ENCODE data around the gene AKIRIN2.

The AKIRIN2 gene

DNA sequence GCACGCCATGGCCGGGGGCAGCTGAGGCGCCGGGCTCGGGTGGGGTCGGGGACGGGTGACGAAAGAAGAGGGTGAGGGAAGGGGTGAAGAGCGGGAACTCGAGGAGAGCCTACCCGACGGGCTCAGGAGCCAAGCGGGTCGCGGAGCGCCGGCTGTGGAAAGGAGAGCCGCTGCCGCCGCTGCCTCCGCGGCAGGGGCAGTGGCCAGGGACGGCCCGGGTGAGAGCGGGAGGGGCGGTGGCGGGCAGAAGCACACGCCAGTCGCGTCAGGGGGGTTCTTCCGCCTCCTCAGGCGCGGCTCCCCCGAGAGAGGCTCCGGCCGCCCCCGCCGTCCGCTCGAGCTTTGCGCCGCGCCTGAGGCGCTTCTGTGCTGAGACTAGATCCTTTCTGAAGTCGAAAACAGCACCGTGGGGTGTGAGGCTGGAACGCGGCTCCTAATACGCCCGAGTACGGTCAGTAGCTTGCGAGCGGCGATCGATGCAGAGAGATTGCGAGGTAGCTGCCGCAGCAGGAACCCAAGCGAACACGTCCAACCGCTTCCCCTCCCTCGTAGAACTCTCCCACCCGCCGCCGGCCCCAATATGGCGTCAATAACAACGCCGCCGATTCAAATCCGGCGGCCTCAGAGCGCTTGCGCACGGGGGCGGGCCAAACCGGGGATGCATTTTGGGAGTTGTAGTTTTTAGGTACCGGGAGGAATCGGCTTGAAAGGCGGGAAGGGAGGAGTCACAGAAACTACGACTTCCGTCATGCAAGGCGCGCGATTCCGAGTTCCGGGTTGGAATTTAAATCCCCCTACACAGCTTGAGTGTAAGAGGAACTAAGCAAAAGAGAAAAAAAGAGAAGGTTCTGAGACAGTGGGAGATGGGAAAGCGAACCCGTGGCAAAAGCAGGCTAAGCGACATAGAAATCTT, at the start of gene AKIRIN2:
AKIRIN2 (minus strand) TSS at position 558 of the 913 bp plus-strand sequence; CDS start at position 9, 549 bp downstream.
- peak; percentile 10 for FAIRE-seq

DNA sequence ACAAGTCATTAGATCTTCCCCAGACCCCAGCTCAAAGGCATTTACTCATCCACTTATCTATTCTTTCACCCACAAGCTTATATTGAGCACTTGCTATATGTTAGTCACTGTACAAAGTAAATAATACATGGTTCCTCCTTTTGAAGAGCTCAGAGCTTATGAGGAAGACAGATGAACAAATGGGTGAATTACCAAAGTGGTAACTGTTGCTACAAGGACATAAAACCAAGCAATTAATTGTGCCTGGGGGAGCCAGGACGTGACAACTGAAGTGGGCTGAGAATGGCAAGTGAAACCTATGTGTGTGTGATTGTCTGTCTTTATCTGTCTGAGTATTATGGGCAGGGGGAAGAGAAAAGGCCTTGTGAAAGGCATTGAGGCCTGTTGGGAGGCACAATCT, 45.6 kb upstream of the AKIRIN2 start:
- FAIRE-seq, result no peak

DNA sequence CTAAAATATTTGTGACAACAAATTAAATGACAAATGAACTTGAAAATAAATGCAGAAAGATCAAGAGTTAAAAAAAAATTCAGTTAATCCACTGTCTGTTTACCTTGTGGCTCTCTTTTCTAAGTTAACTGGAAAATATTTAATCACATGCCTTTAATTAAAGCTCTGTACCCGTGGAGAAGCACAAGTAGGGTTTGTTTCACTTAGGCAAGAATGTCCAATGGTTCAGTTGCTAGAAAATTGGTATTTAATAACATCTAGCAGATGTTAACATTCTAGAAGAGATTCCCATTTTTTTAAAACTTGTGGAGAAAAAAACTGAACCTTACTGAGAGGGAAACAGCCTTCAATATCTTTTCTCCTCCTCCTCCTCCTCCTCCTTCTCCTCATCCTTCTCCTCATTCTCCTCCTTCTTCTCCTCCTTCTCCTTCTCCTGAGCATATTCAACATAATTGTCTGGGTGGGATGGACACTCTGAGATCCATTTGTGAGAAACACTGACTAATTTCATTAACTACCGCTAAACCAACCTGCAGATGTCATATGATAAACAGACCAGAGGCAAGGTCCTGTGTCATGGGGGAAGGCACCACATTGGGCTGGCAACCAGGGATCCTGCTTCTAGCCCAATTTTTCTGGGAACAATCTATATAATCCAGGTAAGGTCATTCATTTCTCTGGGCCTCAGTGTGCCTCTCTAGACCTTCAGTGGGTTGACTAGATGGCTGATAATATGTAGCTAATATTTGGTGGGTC, 44.1 kb upstream of the AKIRIN2 start:
- no peak for FAIRE-seq

DNA sequence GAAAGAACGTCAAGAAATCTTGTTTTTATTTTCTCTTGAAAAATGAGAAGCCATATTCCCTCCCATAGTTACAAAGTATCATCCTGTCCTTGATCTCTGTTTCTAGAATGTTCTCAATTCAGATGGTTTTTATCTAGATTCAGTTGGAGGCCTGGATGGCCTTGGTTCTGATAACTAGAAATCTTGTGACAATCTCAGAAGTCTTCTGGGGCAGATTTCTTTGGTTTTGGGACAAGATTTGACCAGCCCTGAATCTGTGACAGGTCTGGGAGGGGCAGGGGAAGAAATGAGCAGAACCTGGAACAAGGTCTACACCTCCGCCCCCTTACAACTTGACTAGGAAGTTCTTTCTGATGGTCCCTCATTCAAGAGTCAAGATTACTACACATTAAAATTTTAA, 41.4 kb upstream of the AKIRIN2 start:
- FAIRE-seq, result no peak

DNA sequence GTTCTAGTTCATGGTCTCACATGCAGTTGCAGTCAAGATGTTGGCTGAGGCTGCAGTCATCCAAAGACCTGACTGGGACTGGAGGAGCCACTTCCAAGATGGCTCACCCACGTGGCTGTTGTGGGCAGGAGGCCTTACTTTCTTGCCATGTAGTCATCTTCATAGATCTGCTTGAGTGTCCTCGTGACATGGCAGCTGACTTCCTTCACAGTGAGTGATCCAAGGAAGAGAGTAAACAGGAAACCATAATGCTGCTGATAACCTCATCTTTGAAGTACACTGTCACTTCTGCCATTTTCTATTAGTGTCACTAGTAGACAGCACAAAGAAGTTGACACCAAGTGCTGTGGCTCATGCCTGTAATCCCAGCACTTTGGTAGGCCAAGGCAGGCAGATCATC, 40.1 kb upstream of the AKIRIN2 start:
- FAIRE-seq, result no peak

DNA sequence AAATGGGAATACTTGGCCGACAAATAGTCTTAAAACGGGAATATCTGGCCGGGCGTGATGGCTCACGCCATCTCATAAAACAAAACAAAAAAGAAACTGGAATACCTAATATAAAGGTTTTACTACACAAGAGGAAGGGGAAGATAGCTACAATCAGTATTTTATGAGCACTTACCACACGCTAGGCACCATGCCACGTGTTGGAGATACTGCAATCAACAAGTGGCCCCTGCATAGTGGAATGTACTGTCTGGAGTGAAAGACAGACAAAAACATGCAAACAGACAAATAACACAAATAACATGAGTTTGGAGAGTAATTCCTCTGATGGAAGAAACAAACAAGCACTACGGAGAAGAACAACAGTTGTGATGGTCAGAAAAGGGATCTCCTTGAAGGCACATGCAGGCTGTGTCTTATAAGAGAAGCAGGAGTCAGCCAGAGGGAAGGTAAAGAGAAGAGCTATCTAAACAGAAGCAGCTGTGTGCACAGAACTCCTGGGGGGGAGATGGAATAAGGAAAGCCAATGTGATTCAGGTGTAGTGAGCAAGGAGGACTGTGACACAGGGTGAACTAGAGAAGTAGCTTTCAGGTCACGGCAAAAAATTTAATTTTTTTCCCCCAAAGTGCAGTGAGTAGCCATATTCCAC, 39.1 kb upstream of the AKIRIN2 start:
- FAIRE-seq, result no peak

DNA sequence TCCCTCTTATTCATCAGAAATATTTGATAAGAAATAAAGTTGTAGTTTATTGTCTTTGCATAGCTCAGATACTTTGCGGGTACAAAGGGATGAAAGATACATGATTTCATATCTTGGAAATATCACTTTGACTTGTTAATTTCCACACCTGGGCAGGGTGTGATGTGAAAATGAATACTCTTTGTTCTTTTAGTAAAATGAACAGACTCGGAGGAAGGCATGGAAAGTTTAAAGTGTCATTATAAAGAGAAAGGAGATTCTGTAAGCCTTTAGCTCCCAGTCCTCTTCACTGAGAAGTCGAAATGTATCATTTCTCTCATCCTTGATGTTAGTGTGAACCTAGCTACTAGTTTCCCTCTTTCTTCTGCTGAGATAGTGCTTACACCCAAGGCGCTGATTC, 36.7 kb upstream of the AKIRIN2 start:
- FAIRE-seq, result no peak

DNA sequence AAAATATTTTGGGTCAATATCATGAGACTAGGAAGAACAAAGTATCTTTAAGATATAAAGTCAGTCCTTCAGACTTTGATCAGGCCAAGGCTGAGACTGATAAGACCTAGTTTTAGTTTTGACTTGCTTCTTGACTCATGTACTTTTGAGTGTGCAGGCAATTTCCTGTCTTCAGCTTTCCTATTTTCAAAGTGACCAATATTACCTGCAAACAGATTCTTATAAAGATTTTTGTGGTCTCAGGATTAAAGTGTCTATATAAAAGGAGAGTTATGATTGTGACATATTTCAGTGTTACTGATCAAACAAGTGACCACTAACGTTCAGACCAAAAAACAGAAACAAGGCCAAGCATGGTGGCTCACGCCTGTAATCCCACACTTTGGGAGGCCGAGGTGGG, 36.0 kb upstream of the AKIRIN2 start:
- no peak for FAIRE-seq

DNA sequence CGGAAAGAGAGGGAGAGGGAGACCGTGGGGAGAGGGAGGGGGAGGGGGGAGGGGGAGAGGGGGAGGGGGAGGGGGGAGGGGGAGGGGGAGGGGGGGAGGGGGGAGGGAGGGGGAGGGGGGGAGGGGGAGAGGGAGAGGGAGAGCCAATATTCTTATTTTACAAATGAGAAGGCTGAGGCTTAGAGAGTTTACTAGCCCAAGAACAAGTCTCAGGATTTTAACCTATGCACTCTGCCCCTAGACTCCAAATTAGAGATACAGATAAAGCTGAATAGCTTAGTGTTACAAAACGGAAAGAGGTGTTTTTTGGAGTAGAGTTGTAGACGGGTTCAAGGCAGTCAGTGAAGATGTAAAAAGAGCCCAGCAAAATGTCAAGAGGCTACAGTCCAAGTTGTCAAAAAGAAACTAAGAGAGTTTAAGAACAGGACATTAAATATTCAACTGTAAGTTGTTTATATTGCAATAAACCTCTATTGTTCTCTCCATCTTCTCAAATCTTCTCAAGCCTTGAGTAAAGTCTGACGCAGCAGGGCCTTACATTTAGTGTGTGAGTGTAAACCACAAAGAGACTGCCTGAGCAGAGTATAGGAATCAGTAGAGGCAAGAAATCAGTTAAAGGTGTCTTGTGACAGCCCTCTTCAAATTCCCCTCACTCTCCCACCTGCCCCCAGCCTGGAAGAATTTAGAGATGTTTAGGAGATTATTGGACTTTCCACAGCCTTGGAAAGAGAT, 34.9 kb upstream of the AKIRIN2 start:
- no peak for FAIRE-seq

DNA sequence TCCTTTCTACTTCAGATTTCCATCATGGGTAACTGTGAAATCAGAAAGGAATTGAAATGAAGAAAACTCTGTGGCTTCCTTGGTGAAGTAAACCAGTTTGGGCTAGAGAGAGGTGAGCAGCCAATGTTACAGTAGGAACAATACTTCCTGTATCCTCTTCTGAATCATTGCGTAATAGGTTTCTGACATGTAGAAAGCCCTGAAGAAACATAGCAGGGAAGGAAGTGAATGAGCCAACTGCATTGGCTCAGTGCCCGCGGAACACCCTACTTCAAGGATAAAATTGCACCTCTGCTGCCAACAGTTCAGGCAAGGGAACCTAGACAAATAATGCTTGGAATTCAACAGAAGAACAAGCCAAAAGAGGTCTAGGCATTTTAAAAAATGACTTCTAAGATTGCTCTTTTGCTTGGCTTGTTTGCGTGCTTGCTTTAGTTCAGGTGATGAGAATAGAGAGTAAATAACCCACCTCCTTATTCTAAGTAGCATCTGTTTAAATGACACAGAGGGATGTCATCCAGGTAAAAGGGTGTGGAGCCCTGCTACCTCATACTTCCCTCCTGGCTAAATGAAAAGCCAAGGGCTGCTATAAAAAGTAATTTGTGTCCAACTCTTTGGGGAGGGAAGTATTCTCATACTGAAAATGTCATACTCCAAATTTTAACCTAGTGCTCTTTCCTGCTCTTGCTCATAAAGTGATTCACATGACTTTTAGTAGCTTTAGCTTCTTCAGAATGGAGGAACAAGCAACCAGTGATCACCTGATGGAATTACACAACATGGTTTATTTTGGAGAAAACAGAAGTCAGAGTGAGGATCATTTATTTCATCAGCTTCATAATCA, 30.0 kb upstream of the AKIRIN2 start:
- FAIRE-seq, result no peak

DNA sequence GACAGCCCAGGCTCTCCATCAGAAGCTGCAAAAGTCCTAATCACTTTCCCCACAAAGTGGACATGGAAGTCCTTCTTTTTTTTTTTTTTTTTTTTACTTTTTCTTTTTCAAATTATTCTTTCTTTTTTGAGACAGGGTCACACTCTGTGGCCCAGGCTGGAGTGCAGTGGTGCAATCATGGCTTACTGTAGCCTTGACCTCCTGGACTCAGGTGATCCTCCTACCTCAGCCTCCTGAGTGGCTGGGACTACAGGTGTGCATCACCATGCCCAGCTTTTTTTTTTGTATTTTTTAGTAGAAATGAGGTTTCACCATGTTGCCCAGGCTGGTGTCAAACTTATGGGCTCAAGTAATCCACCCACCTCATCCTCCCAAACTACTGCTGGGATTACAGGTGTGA, 29.0 kb upstream of the AKIRIN2 start:
- no peak for FAIRE-seq

DNA sequence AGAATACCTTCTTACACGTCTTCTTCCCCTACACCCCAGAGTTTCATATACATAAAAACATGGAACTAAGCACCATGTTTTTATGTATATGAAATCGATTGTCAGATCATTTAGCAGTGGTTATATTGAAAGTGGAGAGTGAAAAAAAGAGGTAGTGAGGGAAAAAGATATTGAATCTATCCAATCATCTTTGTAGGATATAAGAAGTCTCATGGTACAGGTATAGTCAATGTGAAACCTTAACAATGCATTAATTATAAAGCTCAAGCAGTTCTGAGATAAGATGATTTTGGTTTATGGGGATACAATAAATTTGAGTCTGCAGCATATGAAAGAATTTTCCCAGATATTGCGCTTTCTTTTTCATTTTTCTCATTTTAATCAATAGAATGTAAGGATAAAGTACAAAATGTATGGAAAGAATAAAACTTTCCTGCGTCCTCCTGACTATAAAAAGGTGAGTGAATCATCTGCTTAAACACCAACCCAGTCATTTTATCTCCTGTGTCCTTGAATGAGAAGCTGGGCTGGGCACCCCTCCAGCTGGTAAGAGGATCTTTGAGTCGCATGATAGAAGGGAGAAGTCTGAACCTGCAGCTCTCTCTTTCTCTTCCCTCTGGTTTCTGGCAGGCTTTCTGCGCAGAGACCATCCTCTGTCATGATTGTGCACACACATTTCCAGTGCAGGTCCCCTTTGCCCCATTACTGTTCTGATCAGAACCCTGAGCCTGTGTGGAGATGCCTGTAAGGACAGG, 28.1 kb upstream of the AKIRIN2 start:
- no peak for FAIRE-seq

DNA sequence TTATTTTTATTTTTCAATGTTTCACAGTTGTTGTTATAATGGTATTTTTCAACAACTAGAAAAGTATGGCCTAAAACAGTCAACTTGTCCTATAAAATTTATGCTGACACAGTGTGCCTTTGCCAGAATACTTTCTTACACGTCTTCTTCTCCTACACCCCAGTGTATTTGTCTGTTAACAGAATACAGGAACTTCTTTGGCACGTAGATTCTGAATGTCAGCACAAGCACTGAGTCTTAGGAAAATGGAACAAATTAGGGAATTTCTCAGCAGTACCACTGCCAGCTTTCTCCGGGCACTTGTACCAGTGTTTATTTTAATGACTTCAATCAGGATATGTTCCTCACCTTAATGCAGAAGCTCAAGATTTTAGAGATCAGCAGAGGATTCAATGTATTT, 26.7 kb upstream of the AKIRIN2 start:
- no peak for FAIRE-seq

DNA sequence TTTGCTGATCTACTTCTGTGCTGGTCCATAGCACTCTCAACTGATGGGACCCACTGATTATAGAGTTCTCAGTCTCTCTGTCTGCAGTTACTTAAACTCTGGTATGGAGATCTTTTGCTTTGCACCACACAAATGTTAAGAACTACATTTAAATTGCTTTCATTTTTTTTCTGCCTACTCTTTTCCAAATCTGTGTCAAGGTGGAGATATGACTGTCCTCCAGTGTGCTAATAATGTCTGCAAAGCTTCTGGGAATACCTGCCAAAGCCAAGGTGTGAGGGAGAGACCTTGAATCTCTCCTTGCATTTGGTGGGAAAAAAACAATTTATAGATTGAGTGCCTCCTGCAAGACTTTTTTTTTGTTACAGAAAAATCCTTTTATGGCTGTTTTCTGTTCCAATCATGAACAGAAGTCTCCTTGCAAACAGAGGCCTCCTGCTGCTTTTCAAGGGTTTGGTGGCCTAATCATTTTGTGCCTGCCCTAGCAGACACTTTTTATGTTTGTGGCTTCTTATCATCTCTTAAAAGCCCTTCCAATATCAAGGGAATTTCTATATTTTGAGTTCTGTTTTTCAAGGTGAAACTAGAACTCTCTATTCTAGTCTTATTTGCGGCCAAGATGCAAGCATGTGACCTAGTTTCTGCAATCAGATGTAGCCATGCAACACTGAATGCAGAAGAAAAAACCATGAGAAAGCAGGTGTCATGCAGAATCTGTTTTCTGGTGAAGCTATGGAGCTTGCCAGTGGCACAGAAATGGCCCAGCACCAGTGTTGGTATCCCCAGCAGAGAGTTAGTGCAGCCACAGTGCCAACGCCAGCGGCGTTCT, 23.2 kb upstream of the AKIRIN2 start:
- no peak for FAIRE-seq

DNA sequence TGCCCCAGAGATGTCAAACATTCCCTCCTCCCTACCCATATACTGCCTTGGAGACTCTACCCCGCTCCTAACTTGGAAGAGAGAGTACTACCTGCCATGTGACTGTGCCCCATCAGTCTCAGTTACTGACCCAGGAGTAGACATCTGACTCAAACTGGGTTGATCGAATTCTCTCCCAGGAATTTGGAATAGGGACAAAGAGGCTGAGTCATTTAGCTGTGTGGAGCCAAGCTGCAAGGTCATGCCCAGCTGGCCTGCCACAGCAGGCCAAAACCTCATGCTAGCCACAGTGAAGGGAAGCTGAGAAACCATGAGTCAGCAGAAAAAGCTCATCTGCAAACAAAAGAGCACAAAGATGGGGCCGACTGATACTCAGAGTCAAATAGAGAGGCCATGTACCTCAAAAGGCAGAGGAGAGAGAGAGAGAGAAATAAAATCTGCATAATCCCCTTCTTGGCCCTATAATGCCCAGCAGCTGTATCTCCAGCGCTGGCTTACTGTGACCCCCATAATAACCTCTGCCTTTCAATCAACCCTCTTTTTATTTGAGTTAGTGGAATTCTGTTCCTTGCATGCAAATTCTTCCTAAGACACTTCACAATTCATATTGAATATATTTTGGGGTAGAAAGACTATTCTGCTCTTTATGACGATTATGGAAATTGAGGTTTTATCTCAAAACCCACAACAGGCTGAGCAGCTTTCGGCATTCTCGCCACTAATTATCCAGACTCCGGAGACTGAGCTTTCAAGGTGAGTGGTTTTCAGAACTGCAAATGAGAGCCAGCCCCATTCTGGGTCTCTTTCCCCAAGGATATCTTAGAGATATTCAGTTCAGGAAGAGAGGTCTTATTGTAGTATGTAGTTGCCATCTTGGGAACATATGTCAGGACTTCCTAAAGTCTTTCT, 21.4 kb upstream of the AKIRIN2 start:
- no peak for FAIRE-seq

DNA sequence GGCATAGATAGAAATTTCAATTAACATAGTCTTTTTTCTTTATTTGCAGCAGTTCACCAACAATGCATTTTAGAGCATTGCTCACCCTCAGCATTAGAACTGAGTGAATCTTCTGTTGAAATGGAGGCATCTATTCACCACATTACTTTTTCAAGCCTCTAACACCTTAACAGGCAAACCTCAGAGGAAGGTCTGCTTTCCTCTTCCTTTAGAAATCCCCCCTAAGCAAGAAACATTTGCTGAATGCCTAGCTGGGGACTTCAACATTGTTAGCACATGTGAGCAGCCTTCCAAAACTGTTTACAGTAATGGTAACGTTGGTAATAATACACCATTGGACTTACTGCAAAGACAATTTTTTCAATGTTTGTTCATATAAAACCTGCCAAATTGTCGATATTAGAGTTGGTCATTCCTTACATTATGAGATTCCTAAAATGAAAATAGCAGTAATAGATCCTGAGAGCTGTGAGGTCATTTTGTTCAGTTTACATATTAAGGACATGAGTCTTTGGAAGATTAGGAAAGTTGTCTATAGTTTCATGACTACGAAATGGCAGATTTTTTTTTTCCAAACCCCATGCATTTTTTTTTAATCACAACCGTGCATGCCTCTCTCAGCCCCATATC, 20.6 kb upstream of the AKIRIN2 start:
- no peak for FAIRE-seq

DNA sequence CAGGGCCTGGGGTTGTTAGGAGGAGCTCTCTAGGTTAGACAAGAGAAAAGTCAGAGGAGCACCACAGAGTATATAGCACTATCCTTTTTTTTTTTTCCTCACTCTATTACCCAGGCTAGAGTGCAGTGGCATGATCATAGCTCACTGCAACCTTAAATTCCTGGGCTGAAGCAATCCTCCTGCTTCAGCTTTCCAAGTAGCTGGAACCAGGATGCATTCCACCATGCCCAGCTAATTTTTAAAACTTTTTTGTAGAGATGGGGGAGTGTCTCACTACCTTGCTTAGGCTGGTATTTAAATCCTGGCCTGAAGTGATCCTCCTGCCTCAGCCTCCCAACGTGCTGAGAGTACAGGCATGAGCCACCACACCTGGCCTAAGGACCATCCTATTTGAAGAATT, 19.3 kb upstream of the AKIRIN2 start:
- FAIRE-seq, result no peak

DNA sequence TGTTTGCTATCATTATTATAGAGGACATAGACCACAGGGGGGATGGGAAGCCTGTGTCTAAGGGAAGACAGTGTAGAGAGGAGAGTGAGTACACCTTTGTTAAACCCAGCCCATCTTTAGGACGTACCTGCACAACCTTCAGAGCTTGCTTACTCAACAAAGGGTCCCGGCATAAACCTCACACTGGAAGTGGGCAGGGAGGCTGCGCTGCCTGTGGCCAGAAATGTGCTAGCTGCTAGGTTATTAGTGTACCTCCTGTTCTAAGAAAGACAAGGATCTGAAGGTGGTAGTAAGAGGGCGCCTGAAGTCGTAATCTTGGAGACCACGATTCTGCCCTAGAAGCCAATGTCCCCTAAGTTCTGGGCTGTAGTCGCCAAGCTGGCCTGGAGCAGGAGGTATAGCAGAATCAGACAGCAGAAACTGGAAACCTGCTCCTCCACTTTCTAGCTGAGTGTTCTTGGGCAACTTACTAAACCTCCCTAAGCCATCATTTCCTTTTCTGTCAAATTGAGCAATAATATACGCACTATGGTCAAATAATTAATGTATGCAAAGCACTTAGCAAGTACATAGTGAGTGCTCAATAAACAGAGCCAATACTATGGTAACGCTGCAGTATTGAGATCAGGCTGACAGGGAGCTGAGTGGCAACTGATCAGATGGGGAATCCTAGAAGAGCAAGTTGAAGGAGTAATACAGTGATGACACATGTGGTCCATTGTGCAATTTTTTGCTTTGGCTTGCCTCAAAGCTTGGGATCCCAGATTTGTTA, 16.8 kb upstream of the AKIRIN2 start:
- no peak for FAIRE-seq
